Cerebellar nuclear complex (tissue), 1 donor: ENCODE results near the gene BABAM2.
A peak's percentile ranks its signal among the peaks of the same experiment; 100 is the strongest.
"Not testable (repeated sequence)": the region's sequence is repeated elsewhere in the genome, so short reads cannot be mapped to it uniquely, and the experiment has no call there.

Experiments
- DNase-seq, 2 experiments: peaks; one replicate each; lab custom pipeline; 2025; lab: John Stamatoyannopoulos, UW

BABAM2 gene

GRCh38 chr2:27878825-27879224, 11.7 kb upstream of the BABAM2 start:
- no peak for DNase-seq

- DNase-seq, result not testable (repeated sequence)
Measured at GRCh38 chr2:27881815-27882583, 8.5 kb upstream of the BABAM2 start.

GRCh38 chr2:27882584-27882922, 8.0 kb upstream of the BABAM2 start:
- DNase-seq, result not testable (repeated sequence)

- no peak for DNase-seq
Measured at GRCh38 chr2:27884601-27885000, 5.9 kb upstream of the BABAM2 start.

GRCh38 chr2:27885234-27885633, 5.3 kb upstream of the BABAM2 start:
- no peak for DNase-seq

- no peak for DNase-seq
Measured at GRCh38 chr2:27885661-27886060, 4.9 kb upstream of the BABAM2 start.

GRCh38 chr2:27886322-27886721, 4.2 kb upstream of the BABAM2 start:
- DNase-seq, result no peak

GRCh38 chr2:27887111-27887510, 3.4 kb upstream of the BABAM2 start:
- DNase-seq, result no peak

- DNase-seq, result no peak
Measured at GRCh38 chr2:27887830-27888229, 2.7 kb upstream of the BABAM2 start.

- no peak for DNase-seq
Measured at GRCh38 chr2:27888790-27889189, 1.7 kb upstream of the BABAM2 start.

GRCh38 chr2:27889774-27890145, 769 bp upstream of the BABAM2 start:
- DNase-seq, result no peak

GRCh38 chr2:27890924-27891672, 569 bp downstream of the BABAM2 start:
- DNase-seq, result peak in 1 of 2 experiments; percentile 3

GRCh38 chr2:27891673-27892105, 1.2 kb downstream of the BABAM2 start:
- no peak for DNase-seq

GRCh38 chr2:27893006-27893405, 2.5 kb downstream of the BABAM2 start:
- no peak for DNase-seq

GRCh38 chr2:27897717-27898116, 7.2 kb downstream of the BABAM2 start:
- no peak for DNase-seq

GRCh38 chr2:27901234-27901633, 10.7 kb downstream of the BABAM2 start:
- no peak for DNase-seq

- no peak for DNase-seq
Measured at GRCh38 chr2:27902098-27902497, 11.6 kb downstream of the BABAM2 start.

- no peak for DNase-seq
Measured at GRCh38 chr2:27903018-27903417, 12.5 kb downstream of the BABAM2 start.

- DNase-seq, result no peak
Measured at GRCh38 chr2:27903649-27904404, 13.3 kb downstream of the BABAM2 start.

- no peak for DNase-seq
Measured at GRCh38 chr2:27904405-27904665, 13.8 kb downstream of the BABAM2 start.

GRCh38 chr2:27906074-27906473, 15.5 kb downstream of the BABAM2 start:
- no peak for DNase-seq

- no peak for DNase-seq
Measured at GRCh38 chr2:27907547-27907946, 17.0 kb downstream of the BABAM2 start.

GRCh38 chr2:27909901-27910300, 19.4 kb downstream of the BABAM2 start:
- DNase-seq, result no peak
